Kidney epithelial cell (primary cell): ENCODE data around the gene UGT1A8. TPM values are rescaled to one million over a fixed set of nuclear protein-coding genes. Genes with fewer than 3 reads are reported as not detected.
"Not testable (repeated sequence)": the region's sequence is repeated elsewhere in the genome, so short reads cannot be mapped to it uniquely, and the experiment has no call there.

ENCODE experiments used
- DNase-seq: peaks from one replicate; pipeline ENCODE4 v3.0.0-alpha.2; 2010; ENCODE audit warnings: low read depth
- H3K27me3 ChIP-seq: 2 replicates; pipeline ENCODE4 v1.6.0; 2011; ENCODE audit warnings: low read length; ENCODE audit not compliant: control insufficient read depth, insufficient read depth
- H3K36me3 ChIP-seq: 2 replicates; pipeline ENCODE4 v1.5.1; 2011; ENCODE audit warnings: low read length; ENCODE audit not compliant: control insufficient read depth, insufficient read depth
- H3K4me3 ChIP-seq: 2 replicates; pipeline ENCODE4 v1.5.1; 2011; ENCODE audit warnings: low read depth, mild to moderate bottlenecking, control low read depth, low read length
- total RNA-seq: library from RNA; depleted of rRNA; stranded (reverse); fragments of >200 nt; gene quantifications from 2 replicates; pipeline ENCODE4 v1.2.3, GENCODE V29; 2015
- TF ChIP-seq, protein P1 (sequence below): IDR thresholded peaks from 2 replicates; pipeline ENCODE4 v1.5.1; 2011; ENCODE audit warnings: mild to moderate bottlenecking, moderate library complexity, low read length, control low read depth, inconsistent platforms; ENCODE audit not compliant: insufficient read depth, poor library complexity, severe bottlenecking

The UGT1A8 gene
- total RNA-seq, 1 donor from 2014 or later: not detected

DNA sequence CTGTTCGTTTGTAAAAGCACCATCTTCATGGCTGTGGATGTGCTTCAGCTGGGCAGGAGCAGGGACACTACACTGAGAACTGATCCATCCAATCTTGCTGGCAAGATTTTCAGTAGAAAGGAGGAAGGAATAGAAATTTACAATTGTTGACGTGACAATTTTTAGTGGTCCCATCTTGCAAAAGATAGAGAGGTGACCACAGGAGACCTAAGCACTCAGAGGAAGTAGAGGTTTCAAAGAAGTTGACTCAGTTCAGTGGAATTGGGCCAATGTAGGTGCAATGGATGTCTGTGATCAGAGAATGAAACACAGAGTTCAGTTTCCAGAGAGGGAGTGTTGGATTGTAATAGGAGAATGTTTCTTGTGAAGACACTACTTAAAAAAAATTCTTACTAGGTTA, 96.7 kb downstream of the UGT1A8 start:
- TF ChIP-seq, protein P1, sequence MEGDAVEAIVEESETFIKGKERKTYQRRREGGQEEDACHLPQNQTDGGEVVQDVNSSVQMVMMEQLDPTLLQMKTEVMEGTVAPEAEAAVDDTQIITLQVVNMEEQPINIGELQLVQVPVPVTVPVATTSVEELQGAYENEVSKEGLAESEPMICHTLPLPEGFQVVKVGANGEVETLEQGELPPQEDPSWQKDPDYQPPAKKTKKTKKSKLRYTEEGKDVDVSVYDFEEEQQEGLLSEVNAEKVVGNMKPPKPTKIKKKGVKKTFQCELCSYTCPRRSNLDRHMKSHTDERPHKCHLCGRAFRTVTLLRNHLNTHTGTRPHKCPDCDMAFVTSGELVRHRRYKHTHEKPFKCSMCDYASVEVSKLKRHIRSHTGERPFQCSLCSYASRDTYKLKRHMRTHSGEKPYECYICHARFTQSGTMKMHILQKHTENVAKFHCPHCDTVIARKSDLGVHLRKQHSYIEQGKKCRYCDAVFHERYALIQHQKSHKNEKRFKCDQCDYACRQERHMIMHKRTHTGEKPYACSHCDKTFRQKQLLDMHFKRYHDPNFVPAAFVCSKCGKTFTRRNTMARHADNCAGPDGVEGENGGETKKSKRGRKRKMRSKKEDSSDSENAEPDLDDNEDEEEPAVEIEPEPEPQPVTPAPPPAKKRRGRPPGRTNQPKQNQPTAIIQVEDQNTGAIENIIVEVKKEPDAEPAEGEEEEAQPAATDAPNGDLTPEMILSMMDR: no peak
- H3K4me3 ChIP-seq: no peak overlapping the region
- H3K36me3 ChIP-seq: no peaks in the 10 kb centered on the region
- DNase-seq: no peak
- H3K27me3 ChIP-seq: no peaks in the 10 kb centered on the region

DNA sequence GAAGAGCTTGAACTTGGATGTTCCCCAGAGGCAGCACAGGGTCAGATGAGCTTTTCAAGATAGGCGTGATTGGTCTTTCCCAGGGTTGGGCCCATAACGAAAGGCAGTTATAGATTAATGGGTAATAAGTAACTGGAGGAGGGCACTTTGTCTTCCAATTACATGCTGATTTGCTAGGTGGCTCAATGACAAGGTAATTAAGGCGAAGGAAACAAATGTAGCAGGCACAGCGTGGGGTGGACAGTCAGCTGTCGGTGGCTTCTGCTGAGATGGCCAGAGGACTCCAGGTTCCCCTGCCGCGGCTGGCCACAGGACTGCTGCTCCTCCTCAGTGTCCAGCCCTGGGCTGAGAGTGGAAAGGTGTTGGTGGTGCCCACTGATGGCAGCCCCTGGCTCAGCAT, 101.1 kb downstream of the UGT1A8 start, which contains the start of gene UGT1A4:
UGT1A4 (plus strand) TSS at position 185 of the 400 bp plus-strand sequence; CDS start at position 270, 85 bp downstream.
- no peak for DNase-seq
- no peaks in the 10 kb centered on the region for H3K36me3 ChIP-seq
- TF ChIP-seq, protein P1: no peak
- no peak within 1 kb of the TSS for H3K4me3 ChIP-seq
- no peaks in the 10 kb centered on the region for H3K27me3 ChIP-seq

- TF ChIP-seq, protein P1: no peak
- Histone ChIP-seq H3K27me3 (no peaks in the 10 kb centered on the region), H3K4me3 (no peak within 1 kb of the TSS), H3K36me3 (no peaks in the 10 kb centered on the region)
- no peak for DNase-seq
Measured at GRCh38 chr2:233728723-233729301, 111.4 kb downstream of the UGT1A8 start, which contains the start of gene UGT1A3. TSS of gene UGT1A3 (plus strand) at chr2:233729042. CDS start at chr2:233729127, 85 bp downstream.

- not testable (repeated sequence) for H3K27me3 ChIP-seq, H3K36me3 ChIP-seq, H3K4me3 ChIP-seq, DNase-seq
Measured at GRCh38 chr2:233736868-233737653, 119.6 kb downstream of the UGT1A8 start.

- Histone ChIP-seq H3K36me3 (no peaks in the 10 kb centered on the region), H3K4me3 (no peak overlapping the region), H3K27me3 (no peaks in the 10 kb centered on the region)
- DNase-seq: no peak
- TF ChIP-seq, protein P1: no peak
Measured at GRCh38 chr2:233740870-233741269, 123.4 kb downstream of the UGT1A8 start.

DNA sequence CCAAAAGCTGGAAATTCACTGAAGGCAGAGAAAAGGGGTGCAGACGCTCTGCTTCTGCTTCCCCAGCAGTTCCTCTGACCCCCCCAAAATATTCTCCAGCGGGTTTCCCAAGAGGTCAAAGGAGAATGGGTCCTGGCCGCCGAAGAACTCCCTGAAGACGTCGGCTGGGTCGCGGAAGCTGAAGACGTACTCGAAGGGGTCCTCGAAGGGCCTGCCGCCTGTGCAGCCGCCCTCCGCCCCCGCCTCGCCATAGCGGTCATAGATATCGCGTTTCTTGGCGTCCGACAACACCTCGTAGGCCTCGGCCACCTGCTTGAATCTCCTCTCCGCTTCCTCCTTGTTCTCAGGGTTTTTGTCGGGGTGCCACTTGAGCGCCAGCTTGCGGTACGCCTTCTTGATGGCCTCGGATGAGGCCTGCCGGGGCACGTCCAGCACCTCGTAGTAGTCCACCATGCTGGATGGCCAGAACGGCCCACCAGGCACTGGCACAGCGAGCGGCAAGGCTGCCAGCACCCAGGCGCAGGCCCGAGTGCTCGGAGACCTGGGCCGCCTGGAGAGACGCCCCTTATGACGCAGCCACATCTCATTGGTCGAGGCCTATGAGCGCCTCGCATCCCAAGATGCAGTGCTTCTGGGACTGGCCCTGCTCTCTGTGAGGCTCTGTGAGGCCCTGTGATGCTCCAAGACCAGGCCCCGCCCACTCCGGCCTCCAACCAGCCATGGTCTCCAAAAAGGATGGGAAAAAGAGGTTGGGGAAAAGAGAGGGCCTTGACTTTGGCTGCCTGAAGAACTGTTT, 126.2 kb downstream of the UGT1A8 start:
- DNase-seq: no peak
- TF ChIP-seq, protein P1: no peak

More for the DNA sequence above, 126.2 kb downstream of the UGT1A8 start:
- H3K36me3 ChIP-seq: no peaks in the 10 kb centered on the region
- no peak overlapping the region for H3K4me3 ChIP-seq
- no peaks in the 10 kb centered on the region for H3K27me3 ChIP-seq
